Colonic mucosa (tissue), 4 donors: ENCODE results near the gene TAF7. TPM values are rescaled to one million over a fixed set of nuclear protein-coding genes. Genes with fewer than 3 reads are reported as not detected.
"Not testable (repeated sequence)": the region's sequence is repeated elsewhere in the genome, so short reads cannot be mapped to it uniquely, and the experiment has no call there.

Experiments
- DNase-seq: peaks from one replicate; pipeline ENCODE4 v3.0.0-alpha.2; 2020
- H3K27ac ChIP-seq: fragments of 200-600 bp; one replicate; pipeline ENCODE4 v1.8.0; 2021
- H3K27me3 ChIP-seq: fragments of 200-600 bp; one replicate; pipeline ENCODE4 v1.8.0; 2021
- H3K36me3 ChIP-seq: fragments of 200-600 bp; one replicate; pipeline ENCODE4 v1.8.0; 2021
- H3K4me1 ChIP-seq: fragments of 200-600 bp; one replicate; pipeline ENCODE4 v1.8.0; 2021; ENCODE audit warnings: mild to moderate bottlenecking
- H3K4me3 ChIP-seq: fragments of 200-600 bp; one replicate; pipeline ENCODE4 v1.8.0; 2021
- H3K9ac ChIP-seq, 2 donors: one replicate each; pipeline ENCODE4 v1.7.0; 2013; ENCODE audit warnings: control low read depth in 2 of 2, low read depth in 2 of 2, low read length in 2 of 2
- H3K9me3 ChIP-seq: fragments of 200-600 bp; one replicate; pipeline ENCODE4 v1.8.0; 2021
- intact Hi-C: fragments of 100-400 bp; cut with DNase I; formaldehyde crosslinking; loops from one replicate; pipeline ENCODE4 v1.14.1; 2022
- total RNA-seq, 2 donors: library from RNA; stranded (reverse); fragmentation: NEBNext Ultra II Directional in 1 of 2; extraction: Animal tissue kit (Norgen Biotek cat#: 25700) in 1 of 2; gene quantifications; one replicate each; pipeline ENCODE4 v1.2.1, GENCODE V29; 2021
- TF ChIP-seq, protein P1 (sequence below): fragments of 200-600 bp; IDR thresholded peaks from one replicate; pipeline ENCODE4 v1.8.0; 2022; ENCODE audit warnings: antibody characterized with exemption, mild to moderate bottlenecking
- donor health status: healthy.
- donor health status: DM: no; HTN: no; CAD: no.
- donor health status: DM: no; HTN: no; CAD: no.

TAF7 gene
- total RNA-seq, 2 donors from 2014 or later = 49.3 to 70.2 TPM

DNA sequence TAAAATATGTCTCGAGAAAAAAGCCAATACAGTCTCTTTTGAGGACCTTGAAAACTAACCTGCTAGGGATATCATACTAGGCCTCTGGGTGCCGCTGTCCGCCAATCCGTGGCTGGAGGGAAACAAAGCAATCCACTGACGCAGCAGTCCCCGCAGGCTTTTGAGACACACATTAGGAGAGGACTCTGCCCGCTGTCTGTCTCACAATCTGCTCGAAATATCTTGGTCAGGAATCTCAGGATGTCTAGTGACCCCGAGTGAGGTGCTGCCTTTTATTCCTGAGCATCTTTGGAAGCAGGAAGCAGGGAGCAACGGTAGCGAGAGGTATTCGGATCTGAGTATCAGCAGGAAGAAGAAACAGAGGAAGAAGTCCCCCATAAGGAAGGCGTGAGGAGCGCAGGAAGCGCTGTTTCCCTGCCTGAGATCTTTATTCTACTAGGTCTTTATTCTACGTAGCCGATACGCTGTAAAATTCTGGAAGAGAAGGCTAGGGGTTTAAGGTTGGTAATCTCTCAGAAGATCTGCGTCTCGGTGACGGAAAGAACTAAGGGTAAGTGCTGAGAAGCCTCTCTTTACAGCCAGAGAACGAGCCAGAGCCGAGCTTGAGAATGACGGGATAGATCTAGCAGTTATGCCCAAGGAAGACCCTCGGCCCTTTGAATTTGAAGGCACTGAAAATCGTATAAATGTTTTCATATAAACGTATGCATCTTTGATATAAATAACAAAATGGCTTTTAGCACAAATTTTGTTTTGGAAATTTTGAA is 5.7 kb upstream of the TAF7 start:
- Histone ChIP-seq H3K9me3 (no peaks in the 10 kb centered on the region), H3K27ac (peak overlapping the region; percentile 28), H3K9ac (peak overlapping the region; percentile 12 to 32), H3K4me3 (peak overlapping the region; percentile 28), H3K4me1 (no peaks in the 10 kb centered on the region), H3K27me3 (no peaks in the 10 kb centered on the region), H3K36me3 (no peaks in the 10 kb centered on the region)
- intact Hi-C loops = no loop called here
- peak; percentile 64 for DNase-seq
- TF ChIP-seq, protein P1, sequence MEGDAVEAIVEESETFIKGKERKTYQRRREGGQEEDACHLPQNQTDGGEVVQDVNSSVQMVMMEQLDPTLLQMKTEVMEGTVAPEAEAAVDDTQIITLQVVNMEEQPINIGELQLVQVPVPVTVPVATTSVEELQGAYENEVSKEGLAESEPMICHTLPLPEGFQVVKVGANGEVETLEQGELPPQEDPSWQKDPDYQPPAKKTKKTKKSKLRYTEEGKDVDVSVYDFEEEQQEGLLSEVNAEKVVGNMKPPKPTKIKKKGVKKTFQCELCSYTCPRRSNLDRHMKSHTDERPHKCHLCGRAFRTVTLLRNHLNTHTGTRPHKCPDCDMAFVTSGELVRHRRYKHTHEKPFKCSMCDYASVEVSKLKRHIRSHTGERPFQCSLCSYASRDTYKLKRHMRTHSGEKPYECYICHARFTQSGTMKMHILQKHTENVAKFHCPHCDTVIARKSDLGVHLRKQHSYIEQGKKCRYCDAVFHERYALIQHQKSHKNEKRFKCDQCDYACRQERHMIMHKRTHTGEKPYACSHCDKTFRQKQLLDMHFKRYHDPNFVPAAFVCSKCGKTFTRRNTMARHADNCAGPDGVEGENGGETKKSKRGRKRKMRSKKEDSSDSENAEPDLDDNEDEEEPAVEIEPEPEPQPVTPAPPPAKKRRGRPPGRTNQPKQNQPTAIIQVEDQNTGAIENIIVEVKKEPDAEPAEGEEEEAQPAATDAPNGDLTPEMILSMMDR = peak; percentile 26

DNA sequence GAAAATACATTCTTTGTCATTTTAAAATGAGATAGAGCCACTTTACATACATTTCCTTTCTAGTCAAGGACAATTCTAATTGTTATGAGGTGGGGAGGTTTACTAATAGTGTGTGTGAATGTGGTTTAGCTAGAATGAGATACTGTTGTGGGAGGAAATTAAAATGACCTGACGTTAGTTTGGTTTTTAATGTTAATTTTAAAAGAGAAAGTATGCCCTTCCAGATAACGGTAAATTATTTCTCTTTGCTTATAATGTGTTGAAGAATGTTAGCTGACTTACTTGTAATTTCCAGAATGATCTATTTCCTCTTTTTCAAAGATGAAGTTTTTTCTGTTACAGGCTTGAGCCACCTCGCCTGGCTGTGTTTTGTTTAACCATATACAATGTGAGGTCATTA is 1.7 kb upstream of the TAF7 start:
- no peak for DNase-seq
- H3K36me3 ChIP-seq = no peaks in the 10 kb centered on the region
- peaks cover 4% of the 10 kb centered on the region for H3K9me3 ChIP-seq
- H3K4me3 ChIP-seq = no peak overlapping the region
- H3K27ac ChIP-seq = no peak overlapping the region
- no peaks in the 10 kb centered on the region for H3K27me3 ChIP-seq
- intact Hi-C loops = loop anchor here (5.0 kb wide), 1 partner anchor 240 kb away; no protein-coding TSS in a partner anchor
- TF ChIP-seq, protein P1 = no peak
- H3K4me1 ChIP-seq = no peaks in the 10 kb centered on the region
- no peak overlapping the region for H3K9ac ChIP-seq

DNA sequence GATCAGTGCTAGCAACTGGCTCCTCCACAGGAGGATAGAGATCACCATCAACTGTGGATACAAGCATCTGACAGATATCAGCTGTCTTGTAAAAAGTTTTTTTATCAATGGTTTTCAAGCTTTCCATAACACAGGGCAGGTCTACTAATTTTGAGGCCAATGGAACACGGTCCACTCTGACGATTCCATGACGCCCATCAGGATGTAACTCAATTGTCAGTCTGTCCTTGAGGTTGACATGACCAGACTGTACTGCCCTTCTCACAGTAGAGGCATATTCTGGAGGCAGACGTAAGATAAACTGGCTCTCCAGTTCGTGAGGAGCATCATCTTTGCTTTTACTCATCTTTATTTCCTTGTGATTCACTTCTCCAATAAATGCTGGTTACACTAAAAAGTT is 885 bp downstream of the TAF7 start:
- H3K4me3 ChIP-seq = peak overlapping the region; percentile 82
- H3K9ac ChIP-seq = no peak overlapping the region
- intact Hi-C loops = loop anchor here (5.0 kb wide), 1 partner anchor 243 kb away; no protein-coding TSS in a partner anchor
- TF ChIP-seq, protein P1 = no peak
- no peaks in the 10 kb centered on the region for H3K4me1 ChIP-seq
- no peaks in the 10 kb centered on the region for H3K27me3 ChIP-seq
- DNase-seq = no peak
- peaks cover 14% of the 10 kb centered on the region for H3K9me3 ChIP-seq
- H3K36me3 ChIP-seq = no peaks in the 10 kb centered on the region
- no peak overlapping the region for H3K27ac ChIP-seq

DNA sequence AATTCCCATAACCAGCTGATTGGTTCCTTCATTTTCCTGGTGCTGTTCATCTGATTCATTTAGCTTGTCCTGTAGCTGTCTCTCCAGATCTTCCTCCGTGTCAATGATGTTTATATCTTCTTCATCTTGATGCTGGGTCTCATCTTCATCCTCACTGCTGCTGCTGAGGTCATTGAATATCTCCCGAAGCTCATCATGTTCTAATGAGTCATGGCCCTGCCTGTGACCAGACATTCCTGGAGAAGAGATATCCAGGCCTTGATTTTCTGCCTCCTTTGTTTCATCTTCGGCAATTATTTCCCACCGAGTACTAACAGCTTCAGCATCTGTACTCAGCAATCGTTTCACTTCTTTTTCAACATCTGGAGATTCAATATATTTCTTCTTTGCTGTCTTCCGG is 1.4 kb downstream of the TAF7 start:
- no peak for DNase-seq
- Histone ChIP-seq H3K9ac (no peak overlapping the region), H3K9me3 (peaks cover 14% of the 10 kb centered on the region), H3K4me3 (no peak overlapping the region), H3K36me3 (no peaks in the 10 kb centered on the region), H3K27me3 (no peaks in the 10 kb centered on the region), H3K27ac (no peak overlapping the region), H3K4me1 (no peaks in the 10 kb centered on the region)
- intact Hi-C loops = no loop called here
- TF ChIP-seq, protein P1 = no peak

DNA sequence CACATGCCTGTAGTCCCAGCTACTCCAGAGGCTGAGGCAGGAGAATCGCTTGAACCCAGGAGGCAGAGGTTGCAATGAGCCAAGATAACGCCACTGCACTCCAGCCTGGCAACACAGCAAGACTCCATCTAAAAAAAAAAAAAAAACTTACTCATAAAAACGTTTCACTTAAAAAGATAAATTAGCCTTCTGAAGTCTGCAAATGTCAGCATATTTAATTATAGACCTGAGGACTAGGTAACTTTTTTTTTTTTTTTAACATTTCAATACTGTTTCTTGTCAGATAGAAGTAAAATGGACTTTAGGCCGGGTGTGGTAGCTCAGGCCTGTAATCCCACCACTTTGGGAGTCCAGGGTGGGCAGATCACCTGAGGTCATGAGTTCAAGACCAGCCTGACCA is 3.6 kb downstream of the TAF7 start:
- DNase-seq, H3K36me3 ChIP-seq, intact Hi-C loops, H3K27ac ChIP-seq, H3K4me3 ChIP-seq, H3K27me3 ChIP-seq, H3K9ac ChIP-seq, H3K4me1 ChIP-seq: not testable (repeated sequence)
- H3K9me3 ChIP-seq = peaks cover 14% of the 10 kb centered on the region

DNA sequence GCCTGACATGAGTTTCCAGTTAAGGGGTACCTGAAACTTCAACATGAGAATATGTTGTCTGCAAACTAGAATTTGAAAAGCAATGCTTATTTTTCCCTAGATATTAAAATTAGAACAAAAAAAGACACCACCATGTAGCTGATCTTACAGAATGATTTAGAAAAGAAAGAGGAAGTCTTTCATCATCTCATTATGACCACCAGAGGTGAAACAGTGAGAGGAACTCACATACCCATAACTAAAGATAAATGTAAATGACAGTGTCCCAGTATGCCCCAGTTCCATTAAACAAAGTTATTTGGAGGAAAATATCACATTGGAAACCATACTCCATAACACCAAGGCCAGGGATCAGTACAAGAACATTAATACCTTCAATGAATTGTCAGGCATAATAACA is 6.9 kb downstream of the TAF7 start:
- Histone ChIP-seq H3K4me3 (no peak overlapping the region), H3K27me3 (no peaks in the 10 kb centered on the region), H3K9ac (no peak overlapping the region), H3K9me3 (peaks cover 14% of the 10 kb centered on the region), H3K4me1 (no peaks in the 10 kb centered on the region), H3K27ac (no peak overlapping the region), H3K36me3 (no peaks in the 10 kb centered on the region)
- DNase-seq = no peak
- intact Hi-C loops = no loop called here
- TF ChIP-seq, protein P1 = no peak
